MM.1S (cell line): Measurements from ENCODE around the gene PSMD12.

Experiments used
- DNase-seq: peaks from one replicate; pipeline ENCODE4 v3.0.0-alpha.2; 2015
- H2AFZ ChIP-seq: fragments of 300-600 bp; sonication (generic); 2 replicates; pipeline ENCODE4 v1.6.0; 2016; ENCODE audit warnings: antibody characterized with exemption, low read length
- H3F3A ChIP-seq: fragments of 300-600 bp; sonication (generic); 2 replicates; pipeline ENCODE4 v1.6.1; 2016; ENCODE audit warnings: mild to moderate bottlenecking, antibody characterized with exemption, low read length, moderate library complexity, mixed read lengths; ENCODE audit not compliant: insufficient read depth
- H3K27ac ChIP-seq: fragments of 300-600 bp; sonication (generic); 2 replicates; pipeline ENCODE4 v1.5.1; 2016; ENCODE audit warnings: mild to moderate bottlenecking, low read length
- H3K27me3 ChIP-seq: fragments of 300-600 bp; sonication (generic); replicated peaks from 2 replicates; pipeline ENCODE4 v1.6.0; 2016; ENCODE audit warnings: low read length; ENCODE audit not compliant: insufficient read depth
- H3K36me3 ChIP-seq: fragments of 300-600 bp; sonication (generic); replicated peaks from 2 replicates; pipeline ENCODE4 v1.6.1; 2016; ENCODE audit warnings: mild to moderate bottlenecking, low read length, mixed read lengths; ENCODE audit not compliant: insufficient read depth
- H3K4me1 ChIP-seq: fragments of 300-600 bp; sonication (generic); 2 replicates; pipeline ENCODE4 v1.6.1; 2016; ENCODE audit warnings: low read length, mixed read lengths
- H3K4me2 ChIP-seq: fragments of 300-600 bp; sonication (generic); 2 replicates; pipeline ENCODE4 v1.6.0; 2016; ENCODE audit warnings: low read depth, low read length
- H3K4me3 ChIP-seq: fragments of 300-600 bp; sonication (generic); 2 replicates; pipeline ENCODE4 v1.5.1; 2016; ENCODE audit warnings: low read length, mixed read lengths
- H3K79me2 ChIP-seq: fragments of 300-600 bp; sonication (generic); 2 replicates; pipeline ENCODE4 v1.6.1; 2016; ENCODE audit warnings: mixed run types, low read length, mixed read lengths
- H3K9ac ChIP-seq: fragments of 300-600 bp; sonication (generic); 2 replicates; pipeline ENCODE4 v1.6.1; 2016; ENCODE audit warnings: low read length, mixed read lengths
- H3K9me2 ChIP-seq: fragments of 300-600 bp; sonication (generic); replicated peaks from 2 replicates; pipeline ENCODE4 v1.6.1; 2016; ENCODE audit warnings: mild to moderate bottlenecking, low read length, mixed read lengths; ENCODE audit not compliant: insufficient read depth
- H3K9me3 ChIP-seq: fragments of 300-600 bp; sonication (generic); replicated peaks from 2 replicates; pipeline ENCODE4 v1.6.1; 2016; ENCODE audit warnings: mild to moderate bottlenecking, low read length, mixed read lengths; ENCODE audit not compliant: insufficient read depth
- H4K20me1 ChIP-seq: fragments of 300-600 bp; sonication (generic); 2 replicates; pipeline ENCODE4 v1.6.1; 2016; ENCODE audit warnings: mild to moderate bottlenecking, low read length, moderate library complexity, mixed read lengths; ENCODE audit not compliant: insufficient read depth
- CTCF ChIP-seq: fragments of 300-600 bp; sonication (generic); IDR thresholded peaks from 2 replicates; pipeline ENCODE4 v1.5.1; 2016; ENCODE audit warnings: antibody characterized with exemption, low read length, mixed read lengths
- EZH2 ChIP-seq: fragments of 300-600 bp; sonication (generic); optimal IDR thresholded peaks from 2 replicates; pipeline ENCODE3; 2017; ENCODE audit warnings: low read depth, mild to moderate bottlenecking, antibody characterized with exemption, low read length, mixed read lengths
- EZH2phosphoT487 ChIP-seq: fragments of 300-600 bp; sonication (generic); IDR thresholded peaks from 2 replicates; pipeline ENCODE4 v1.6.1; 2018; ENCODE audit warnings: antibody characterized with exemption, low read length

PSMD12 gene

DNA sequence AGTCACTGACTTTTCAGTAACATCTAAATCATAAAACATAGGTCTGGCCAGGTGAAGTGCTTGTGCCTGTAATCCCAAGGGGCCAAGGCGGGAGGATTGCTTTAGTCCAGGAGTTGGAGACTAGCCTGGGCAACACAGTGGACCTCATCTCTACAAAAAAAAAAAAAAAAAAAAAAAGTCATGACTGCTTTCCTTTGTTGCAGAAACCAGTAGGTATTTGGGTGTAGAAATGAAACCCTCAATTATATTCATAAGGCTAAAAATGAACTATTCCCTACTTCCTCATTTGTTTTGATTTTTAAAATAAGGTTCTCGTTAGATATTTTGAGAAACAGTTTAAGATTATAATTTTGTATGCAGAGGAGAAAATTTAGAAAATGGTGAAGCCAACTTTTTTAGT lies 36.7 kb upstream of the PSMD12 start:
- no peak for DNase-seq
- TF ChIP-seq EZH2, result no peak
- TF ChIP-seq CTCF, result no peak
- no peak for TF ChIP-seq EZH2phosphoT487
- Histone ChIP-seq H3F3A (no peaks in the 10 kb centered on the region), H3K9ac (no peak overlapping the region), H3K4me1 (no peaks in the 10 kb centered on the region), H3K27me3 (no peaks in the 10 kb centered on the region), H3K27ac (no peak overlapping the region), H3K79me2 (peaks cover 30% of the 10 kb centered on the region), H3K36me3 (no peaks in the 10 kb centered on the region), H3K4me3 (no peak overlapping the region), H2AFZ (no peak overlapping the region), H4K20me1 (no peaks in the 10 kb centered on the region), H3K4me2 (no peak overlapping the region), H3K9me3 (no peaks in the 10 kb centered on the region), H3K9me2 (no peaks in the 10 kb centered on the region)

- TF ChIP-seq CTCF (no peak), EZH2 (no peak), EZH2phosphoT487 (no peak)
- H3K4me2 ChIP-seq, result no peak overlapping the region
- no peak for DNase-seq
- no peaks in the 10 kb centered on the region for H3K9me3 ChIP-seq
- H3F3A ChIP-seq, result no peaks in the 10 kb centered on the region
- no peak overlapping the region for H3K4me3 ChIP-seq
- H3K9me2 ChIP-seq, result no peaks in the 10 kb centered on the region
- H3K27me3 ChIP-seq, result no peaks in the 10 kb centered on the region
- H4K20me1 ChIP-seq, result no peaks in the 10 kb centered on the region
- H3K27ac ChIP-seq, result no peak overlapping the region
- H3K36me3 ChIP-seq, result no peaks in the 10 kb centered on the region
- H3K79me2 ChIP-seq, result peaks cover 30% of the 10 kb centered on the region
- no peak overlapping the region for H3K9ac ChIP-seq
- no peak overlapping the region for H2AFZ ChIP-seq
- no peaks in the 10 kb centered on the region for H3K4me1 ChIP-seq
Measured at GRCh38 chr17:67401598-67402504, 35.5 kb upstream of the PSMD12 start.

DNA sequence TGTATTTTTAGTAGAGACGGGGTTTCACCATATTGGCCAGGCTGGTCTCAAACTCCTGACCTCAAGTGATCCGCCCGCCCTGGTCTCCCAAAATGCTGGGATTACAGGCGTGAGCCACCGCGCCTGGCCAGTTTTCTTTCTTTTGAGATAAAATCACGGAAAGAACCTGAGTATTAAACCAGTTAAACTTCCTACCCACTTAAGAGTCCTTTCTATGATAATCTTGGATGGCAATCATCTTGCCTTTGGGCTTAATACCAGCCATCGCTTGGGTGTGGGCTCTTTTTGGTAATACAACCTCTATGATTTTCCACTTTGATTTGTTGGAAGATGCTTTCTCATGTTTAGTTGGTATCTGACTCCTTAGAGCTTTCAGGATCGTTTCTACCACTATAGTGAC lies 34.7 kb upstream of the PSMD12 start:
- Histone ChIP-seq H3K4me2 (no peak overlapping the region), H3K4me3 (no peak overlapping the region), H3K79me2 (peaks cover 28% of the 10 kb centered on the region), H3F3A (no peaks in the 10 kb centered on the region), H3K9me3 (no peaks in the 10 kb centered on the region), H4K20me1 (no peaks in the 10 kb centered on the region), H3K9ac (no peak overlapping the region), H3K9me2 (no peaks in the 10 kb centered on the region), H3K27me3 (no peaks in the 10 kb centered on the region), H3K27ac (no peak overlapping the region), H3K4me1 (no peaks in the 10 kb centered on the region), H2AFZ (no peak overlapping the region), H3K36me3 (no peaks in the 10 kb centered on the region)
- DNase-seq, result no peak
- no peak for TF ChIP-seq EZH2
- no peak for TF ChIP-seq EZH2phosphoT487
- TF ChIP-seq CTCF, result no peak
